ENCODE results near the gene USP36.

The USP36 gene

DNA sequence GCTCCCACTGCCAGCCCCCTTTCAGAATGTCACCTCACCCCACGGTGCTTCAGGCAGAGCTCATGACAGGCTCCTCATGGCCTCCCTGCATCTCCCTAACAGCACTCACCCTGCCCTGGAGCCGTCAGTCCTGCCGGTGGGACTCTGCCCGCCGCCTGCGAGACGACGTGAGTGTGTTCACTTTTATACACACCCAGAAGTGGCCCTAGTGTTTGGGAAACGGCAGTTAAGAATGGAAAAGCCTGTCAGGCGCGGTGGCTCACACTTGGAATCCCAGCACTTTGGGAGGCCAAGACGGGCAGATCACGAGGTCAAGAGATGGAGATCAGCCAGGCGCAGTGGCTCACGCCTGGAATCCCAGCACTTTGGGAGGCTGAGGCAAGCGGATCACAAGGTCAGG, 46.2 kb downstream of the USP36 start:
- H3K27ac ChIP-seq (ENCODE audit: low read length) = no peak overlapping the region
- no peak overlapping the region for H3K4me2 ChIP-seq (ENCODE audit: low read length)
- no peak overlapping the region for H3K9ac ChIP-seq (ENCODE audit: low read length)
- no peaks in the 10 kb centered on the region for H3K9me3 ChIP-seq (ENCODE audit: insufficient read depth, low read length)
- H3K4me1 ChIP-seq (ENCODE audit: low read length) = no peaks in the 10 kb centered on the region
- 0 out of 2 replicates have a peak, but pooled peaks cover 4% of the 10 kb centered on the region for H4K20me1 ChIP-seq (ENCODE audit: insufficient read depth, low read length)
- H2AFZ ChIP-seq (ENCODE audit: low read depth, low read length) = no peak overlapping the region
- H3K79me2 ChIP-seq (ENCODE audit: low read length) = peaks cover 3% of the 10 kb centered on the region; the same call in 1 of the 2 replicates
- TF ChIP-seq, protein P1, sequence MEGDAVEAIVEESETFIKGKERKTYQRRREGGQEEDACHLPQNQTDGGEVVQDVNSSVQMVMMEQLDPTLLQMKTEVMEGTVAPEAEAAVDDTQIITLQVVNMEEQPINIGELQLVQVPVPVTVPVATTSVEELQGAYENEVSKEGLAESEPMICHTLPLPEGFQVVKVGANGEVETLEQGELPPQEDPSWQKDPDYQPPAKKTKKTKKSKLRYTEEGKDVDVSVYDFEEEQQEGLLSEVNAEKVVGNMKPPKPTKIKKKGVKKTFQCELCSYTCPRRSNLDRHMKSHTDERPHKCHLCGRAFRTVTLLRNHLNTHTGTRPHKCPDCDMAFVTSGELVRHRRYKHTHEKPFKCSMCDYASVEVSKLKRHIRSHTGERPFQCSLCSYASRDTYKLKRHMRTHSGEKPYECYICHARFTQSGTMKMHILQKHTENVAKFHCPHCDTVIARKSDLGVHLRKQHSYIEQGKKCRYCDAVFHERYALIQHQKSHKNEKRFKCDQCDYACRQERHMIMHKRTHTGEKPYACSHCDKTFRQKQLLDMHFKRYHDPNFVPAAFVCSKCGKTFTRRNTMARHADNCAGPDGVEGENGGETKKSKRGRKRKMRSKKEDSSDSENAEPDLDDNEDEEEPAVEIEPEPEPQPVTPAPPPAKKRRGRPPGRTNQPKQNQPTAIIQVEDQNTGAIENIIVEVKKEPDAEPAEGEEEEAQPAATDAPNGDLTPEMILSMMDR (IDR thresholded peaks at IDR 0.05; ENCODE audit: low read depth, low read length) = no peak
- TF ChIP-seq EZH2phosphoT487 (IDR thresholded peaks at IDR 0.05; ENCODE audit: low read depth) = no peak
- peaks cover 48% of the 10 kb centered on the region for H3K36me3 ChIP-seq (replicated peaks; ENCODE audit: low read depth, low read length)
- no peaks in the 10 kb centered on the region for H3K27me3 ChIP-seq (ENCODE audit: low read depth, low read length)
- no peak overlapping the region for H3K4me3 ChIP-seq (ENCODE audit: low read length)

DNA sequence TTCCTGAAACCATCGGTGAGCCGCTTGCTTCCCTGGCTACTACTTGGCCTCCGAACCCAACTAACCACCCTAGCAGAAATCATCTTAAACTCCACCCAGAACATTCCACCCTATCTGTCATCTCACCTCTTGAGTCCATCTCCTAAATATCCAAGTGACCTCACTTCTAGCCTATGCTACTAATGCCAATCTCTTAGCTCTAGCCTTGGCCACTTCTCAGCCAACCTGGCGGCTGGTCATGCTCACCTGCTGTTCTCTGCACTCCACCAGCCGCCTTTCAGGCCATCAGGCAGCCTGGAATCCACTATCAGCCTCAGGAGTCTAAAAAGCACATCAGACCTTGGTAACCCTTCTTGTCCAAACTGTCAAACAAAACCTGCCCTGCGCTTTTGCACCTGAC, 46.6 kb downstream of the USP36 start:
- H3K4me2 ChIP-seq (ENCODE audit: low read length) = no peak overlapping the region
- 0 out of 2 replicates have a peak, but pooled peaks cover 4% of the 10 kb centered on the region for H4K20me1 ChIP-seq (ENCODE audit: insufficient read depth, low read length)
- no peaks in the 10 kb centered on the region for H3K4me1 ChIP-seq (ENCODE audit: low read length)
- no peaks in the 10 kb centered on the region for H3K79me2 ChIP-seq (ENCODE audit: low read length)
- no peaks in the 10 kb centered on the region for H3K9me3 ChIP-seq (ENCODE audit: insufficient read depth, low read length)
- TF ChIP-seq EZH2phosphoT487 (IDR thresholded peaks at IDR 0.05; ENCODE audit: low read depth) = no peak
- TF ChIP-seq, protein P1 (IDR thresholded peaks at IDR 0.05; ENCODE audit: low read depth, low read length) = no peak
- H3K27ac ChIP-seq (ENCODE audit: low read length) = no peak overlapping the region
- H3K36me3 ChIP-seq (replicated peaks; ENCODE audit: low read depth, low read length) = peaks cover 45% of the 10 kb centered on the region
- H2AFZ ChIP-seq (ENCODE audit: low read depth, low read length) = no peak overlapping the region
- no peak overlapping the region for H3K9ac ChIP-seq (ENCODE audit: low read length)
- H3K4me3 ChIP-seq (ENCODE audit: low read length) = no peak overlapping the region
- no peaks in the 10 kb centered on the region for H3K27me3 ChIP-seq (ENCODE audit: low read depth, low read length)

DNA sequence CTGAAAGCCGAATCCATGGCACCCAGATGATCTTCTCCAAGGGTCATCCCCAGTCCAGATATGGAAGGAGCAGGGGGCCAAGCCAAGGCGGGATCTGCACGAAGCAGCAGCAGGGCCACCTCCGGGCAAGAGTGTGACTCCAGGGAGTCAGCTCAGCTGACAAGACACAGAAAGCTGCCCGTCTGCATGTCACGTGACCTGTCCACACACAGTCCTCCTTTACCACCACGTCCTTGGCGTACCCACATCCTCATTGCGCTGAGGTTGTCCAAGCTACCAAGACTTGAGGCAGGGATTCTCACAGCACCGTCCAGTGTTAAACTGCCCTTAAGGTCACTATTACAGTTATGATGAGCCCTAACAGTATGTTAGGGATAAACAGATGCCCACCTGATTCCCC, 47.2 kb downstream of the USP36 start:
- Histone ChIP-seq H3K36me3 (replicated peaks; ENCODE audit: low read depth, low read length) (peaks cover 41% of the 10 kb centered on the region), H3K9ac (ENCODE audit: low read length) (no peak overlapping the region), H3K4me3 (ENCODE audit: low read length) (no peak overlapping the region), H3K4me2 (ENCODE audit: low read length) (no peak overlapping the region), H3K9me3 (ENCODE audit: insufficient read depth, low read length) (no peaks in the 10 kb centered on the region), H4K20me1 (ENCODE audit: insufficient read depth, low read length) (no peaks in the 10 kb centered on the region), H3K27me3 (ENCODE audit: low read depth, low read length) (no peaks in the 10 kb centered on the region), H3K79me2 (ENCODE audit: low read length) (no peaks in the 10 kb centered on the region), H3K27ac (ENCODE audit: low read length) (no peak overlapping the region), H3K4me1 (ENCODE audit: low read length) (no peaks in the 10 kb centered on the region), H2AFZ (ENCODE audit: low read depth, low read length) (no peak overlapping the region)
- TF ChIP-seq, protein P1 (IDR thresholded peaks at IDR 0.05; ENCODE audit: low read depth, low read length) = no peak
- TF ChIP-seq EZH2phosphoT487 (IDR thresholded peaks at IDR 0.05; ENCODE audit: low read depth) = no peak

DNA sequence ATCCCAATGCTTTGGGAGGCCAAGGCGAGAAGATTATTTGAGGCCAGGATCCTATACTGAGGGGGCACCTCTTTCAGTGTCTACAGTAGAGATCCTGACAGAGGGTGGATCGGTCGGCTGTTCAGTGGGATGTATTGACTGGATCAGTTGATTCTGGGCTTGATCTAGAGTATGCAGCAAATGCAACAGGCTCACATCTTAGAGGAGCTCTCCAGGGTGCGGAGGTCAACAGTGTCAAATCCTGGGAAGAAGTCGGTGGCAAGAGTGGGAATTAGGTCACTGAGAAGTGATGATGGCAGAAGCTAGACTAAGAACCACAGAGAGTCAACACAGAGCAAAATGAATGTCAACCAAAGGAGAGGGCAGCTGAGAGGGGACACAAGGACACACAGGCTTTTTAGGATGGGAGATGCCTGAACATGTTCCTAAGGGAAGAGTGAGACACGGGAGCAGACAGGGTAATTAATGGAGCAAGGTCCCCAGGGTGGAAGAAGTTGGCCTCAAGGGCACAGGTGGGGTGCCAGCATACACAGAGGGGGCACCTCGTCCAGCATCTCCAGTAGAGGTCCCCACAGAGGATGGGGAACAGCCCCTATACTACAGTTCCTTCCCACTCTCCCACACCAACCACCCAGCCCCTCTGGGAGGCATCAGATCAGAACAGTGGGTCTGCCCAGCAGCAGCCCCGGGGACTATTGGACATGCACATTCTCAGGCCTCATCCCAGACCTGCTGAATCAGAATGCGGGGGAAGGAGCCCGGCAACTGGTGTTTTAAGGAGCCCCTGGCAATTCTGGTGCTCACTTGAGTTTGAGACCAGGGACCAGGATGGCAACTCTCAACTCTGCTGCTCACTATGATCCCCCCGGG, 48.5 kb downstream of the USP36 start:
- no peaks in the 10 kb centered on the region for H3K27me3 ChIP-seq (ENCODE audit: low read depth, low read length)
- H3K79me2 ChIP-seq (ENCODE audit: low read length) = no peaks in the 10 kb centered on the region
- TF ChIP-seq EZH2phosphoT487 (IDR thresholded peaks at IDR 0.05; ENCODE audit: low read depth) = no peak
- TF ChIP-seq, protein P1 (IDR thresholded peaks at IDR 0.05; ENCODE audit: low read depth, low read length) = no peak
- H3K4me3 ChIP-seq (ENCODE audit: low read length) = no peak overlapping the region
- H2AFZ ChIP-seq (ENCODE audit: low read depth, low read length) = no peak overlapping the region
- no peak overlapping the region for H3K4me2 ChIP-seq (ENCODE audit: low read length)
- H4K20me1 ChIP-seq (ENCODE audit: insufficient read depth, low read length) = no peaks in the 10 kb centered on the region
- H3K9me3 ChIP-seq (ENCODE audit: insufficient read depth, low read length) = no peaks in the 10 kb centered on the region
- H3K36me3 ChIP-seq (replicated peaks; ENCODE audit: low read depth, low read length) = peaks cover 29% of the 10 kb centered on the region
- H3K9ac ChIP-seq (ENCODE audit: low read length) = no peak overlapping the region
- H3K4me1 ChIP-seq (ENCODE audit: low read length) = no peaks in the 10 kb centered on the region
- H3K27ac ChIP-seq (ENCODE audit: low read length) = no peak overlapping the region
